Spleen (tissue), 11 donors: ENCODE data around the gene POP4. TPM values are rescaled to one million over a fixed set of nuclear protein-coding genes. Genes with fewer than 3 reads are reported as not detected.
A peak's percentile ranks its signal among the peaks of the same experiment; 100 is the strongest.

Experiments
- DNase-seq: peaks from one replicate; pipeline ENCODE4 v3.0.0-alpha.2; 2020
- H3K27ac ChIP-seq, 8 donors: fragments of 200-600 bp; sonication (generic) in 7 of 8; 1 replicate in 4 of 8; 2 replicates in 4 of 8; pipeline versions ENCODE4 v1.5.0 to v1.8.0; 2016 to 2021; ENCODE audit warnings: inconsistent platforms in 4 of 8, mild to moderate bottlenecking in 4 of 8, moderate library complexity in 1 of 8
- H3K27me3 ChIP-seq, 7 donors: fragments of 200-600 bp; sonication (generic) in 6 of 7; replicated peaks in 1 of 7; 1 replicate in 4 of 7; 2 replicates in 3 of 7; pipeline versions ENCODE4 v1.5.0 to v1.8.0; 2016 to 2021; ENCODE audit warnings: inconsistent platforms in 3 of 7, mild to moderate bottlenecking in 1 of 7
- H3K36me3 ChIP-seq, 6 donors: fragments of 200-600 bp; sonication (generic) in 5 of 6; 1 replicate in 4 of 6; 2 replicates in 2 of 6; pipeline versions ENCODE4 v1.5.0 to v1.8.0; 2016 to 2021; ENCODE audit warnings: inconsistent platforms in 2 of 6
- H3K4me1 ChIP-seq, 6 donors: fragments of 200-600 bp; sonication (generic) in 5 of 6; 1 replicate in 3 of 6; 2 replicates in 3 of 6; pipeline versions ENCODE4 v1.5.0 to v1.8.0; 2016 to 2021; ENCODE audit warnings: inconsistent platforms in 3 of 6
- H3K4me3 ChIP-seq, 8 donors: fragments of 200-600 bp; sonication (generic) in 7 of 8; 1 replicate in 4 of 8; 2 replicates in 4 of 8; pipeline versions ENCODE4 v1.5.0 to v1.8.0; 2016 to 2021; ENCODE audit warnings: inconsistent platforms in 4 of 8, mild to moderate bottlenecking in 4 of 8, moderate library complexity in 2 of 8
- H3K9me3 ChIP-seq, 8 donors: fragments of 200-600 bp; sonication (generic) in 7 of 8; 1 replicate in 4 of 8; 2 replicates in 4 of 8; pipeline versions ENCODE4 v1.5.0 to v1.8.0; 2016 to 2021; ENCODE audit warnings: inconsistent platforms in 4 of 8
- CTCF ChIP-seq, 11 experiments: fragments of 200-600 bp in 7 of 11; fragments of 450-650 bp in 4 of 11; sonication (generic) in 4 of 11; IDR thresholded peaks in 8 of 11; conservative IDR thresholded peaks in 3 of 11; 1 replicate in 7 of 11; 2 replicates in 4 of 11; pipeline versions ENCODE4 v1.4.0 to v1.8.0; 2016 to 2021; ENCODE audit warnings: antibody characterized with exemption in 11 of 11, inconsistent platforms in 4 of 11, mild to moderate bottlenecking in 1 of 11
- POLR2A ChIP-seq, 3 donors: fragments of 450-650 bp; IDR thresholded peaks; one replicate each; pipeline ENCODE4 v1.5.1; 2017; ENCODE audit warnings: antibody characterized with exemption in 3 of 3, mild to moderate bottlenecking in 1 of 3
- POLR2AphosphoS5 ChIP-seq, 3 donors: sonication (generic); formaldehyde crosslinking; IDR thresholded peaks; one replicate each; pipeline ENCODE4 v1.5.1; 2017; ENCODE audit warnings: antibody characterized with exemption in 3 of 3
- WGBS, 5 donors: extraction: QIAGEN DNeasy Blood & Tissue Kit in 3 of 5; methylation state at CpG; one replicate each; pipeline versions ENCODE4 v1.1.5 to v1.1.7; 2013 to 2018; 5-methylcytosine and 5-hydroxymethylcytosine counted together
- intact Hi-C: fragments of 100-400 bp; cut with DNase I; formaldehyde crosslinking; loops from one replicate; pipeline ENCODE4 v1.15.0; 2023; ENCODE audit warnings: low total_unique reads
- polyA plus RNA-seq, 3 donors: library from polyadenylated mRNA; stranded (reverse); fragments of 200-250 nt; gene quantifications; one replicate each; pipeline ENCODE4 v1.2.1, GENCODE V29; 2013
- total RNA-seq, 7 donors: library from RNA; depleted of rRNA in 3 of 7; stranded (reverse); fragments of >200 nt in 3 of 7; fragmentation: NEBNext Ultra II Directional in 4 of 7; extraction: Animal tissue kit (Norgen Biotek cat#: 25700) in 4 of 7; gene quantifications; one replicate each; pipeline versions ENCODE4 v1.1.0 to v1.2.1, GENCODE V29; 2016 to 2021
- donor health status: healthy with polysubstance abuse.
- donor health status: DM: no; HTN: no; CAD: no; lungs with moderate emphysema.
- donor health status: DM: no; HTN: no; CAD: no.
- donor health status: Bipolar disorder and iron deficiency.
- donor health status: healthy.
- donor health status: DM: no; HTN: no; CAD: no.
- donor health status: DM: yes; HTN: yes; CAD: no.

POP4 gene
- total and polyA plus RNA-seq, 10 donors: 49.3 to 73.1 (median 61.5) TPM

GRCh38 chr19:29598036-29598435 is 8.0 kb upstream of the POP4 start:
- no peaks in the 10 kb centered on the region for H3K9me3 ChIP-seq
- no peak overlapping the region for H3K4me3 ChIP-seq
- H3K36me3 ChIP-seq: no peaks in the 10 kb centered on the region
- WGBS, 5 donors: 63 to 75% (median 68%) methylated on average over 7 of the region's 7 CpGs
- no peaks in the 10 kb centered on the region for H3K4me1 ChIP-seq
- no peak overlapping the region for H3K27ac ChIP-seq
- peak; percentile 46 for DNase-seq
- intact Hi-C loops: no loop called here
- peaks cover 0 to 47% (median 18%) of the 10 kb centered on the region in 7 donors for H3K27me3 ChIP-seq
- no peak for TF ChIP-seq CTCF (IDR thresholded peaks at IDR 0.05 in 8 of 11, conservative IDR thresholded peaks at IDR 0.05 in 3 of 11)
- no peak for TF ChIP-seq POLR2AphosphoS5 (IDR thresholded peaks at IDR 0.05)
- TF ChIP-seq POLR2A (IDR thresholded peaks at IDR 0.05): no peak

DNA sequence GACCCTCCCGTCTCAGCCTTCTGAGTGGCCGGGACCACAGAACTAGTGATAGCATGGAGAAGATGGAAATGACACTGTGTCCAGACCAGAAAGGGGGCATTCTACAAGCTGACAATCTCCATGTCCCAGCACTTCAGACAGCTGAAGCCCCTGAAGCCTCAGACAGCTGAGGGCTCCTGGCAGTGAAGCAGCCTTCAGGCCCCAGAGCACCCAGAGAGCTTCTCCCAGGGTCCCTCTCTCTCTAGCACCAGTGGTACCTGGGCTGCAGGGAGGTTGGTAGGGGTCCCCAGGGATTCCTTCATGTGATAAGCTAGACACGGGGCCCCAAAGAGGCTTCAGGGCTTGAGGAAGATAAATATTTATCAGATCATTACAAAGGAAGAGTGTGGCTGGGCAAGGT is 7.6 kb upstream of the POP4 start:
- Histone ChIP-seq H3K4me1 (no peaks in the 10 kb centered on the region), H3K27me3 (peaks cover 0 to 44% (median 18%) of the 10 kb centered on the region in 7 donors), H3K36me3 (no peaks in the 10 kb centered on the region), H3K4me3 (no peak overlapping the region), H3K9me3 (no peaks in the 10 kb centered on the region), H3K27ac (no peak overlapping the region)
- TF ChIP-seq POLR2A (IDR thresholded peaks at IDR 0.05): no peak
- no peak for TF ChIP-seq CTCF (IDR thresholded peaks at IDR 0.05 in 8 of 11, conservative IDR thresholded peaks at IDR 0.05 in 3 of 11)
- no peak for TF ChIP-seq POLR2AphosphoS5 (IDR thresholded peaks at IDR 0.05)
- intact Hi-C loops: no loop called here
- DNase-seq: peak; percentile 57
- WGBS, 5 donors: 67 to 82% (median 74%) methylated on average over 3 of the region's 3 CpGs

GRCh38 chr19:29603308-29603707 is 2.8 kb upstream of the POP4 start:
- H3K9me3 ChIP-seq: no peaks in the 10 kb centered on the region
- TF ChIP-seq POLR2A (IDR thresholded peaks at IDR 0.05) (no peak), CTCF (IDR thresholded peaks at IDR 0.05 in 8 of 11, conservative IDR thresholded peaks at IDR 0.05 in 3 of 11) (no peak), POLR2AphosphoS5 (IDR thresholded peaks at IDR 0.05) (no peak)
- H3K27me3 ChIP-seq: peaks cover 0 to 1% (median 0%) of the 10 kb centered on the region in 7 donors
- H3K4me3 ChIP-seq: no peak overlapping the region
- H3K36me3 ChIP-seq: peaks cover 0 to under 1% (median 0%) of the 10 kb centered on the region in 6 donors
- intact Hi-C loops: no loop called here
- no peak overlapping the region for H3K27ac ChIP-seq
- peaks cover 16 to 30% (median 22%) of the 10 kb centered on the region in 6 donors for H3K4me1 ChIP-seq
- peak; percentile 61 for DNase-seq
- WGBS, 5 donors: 77 to 91% (median 83%) methylated on average over 5 of the region's 5 CpGs

DNA sequence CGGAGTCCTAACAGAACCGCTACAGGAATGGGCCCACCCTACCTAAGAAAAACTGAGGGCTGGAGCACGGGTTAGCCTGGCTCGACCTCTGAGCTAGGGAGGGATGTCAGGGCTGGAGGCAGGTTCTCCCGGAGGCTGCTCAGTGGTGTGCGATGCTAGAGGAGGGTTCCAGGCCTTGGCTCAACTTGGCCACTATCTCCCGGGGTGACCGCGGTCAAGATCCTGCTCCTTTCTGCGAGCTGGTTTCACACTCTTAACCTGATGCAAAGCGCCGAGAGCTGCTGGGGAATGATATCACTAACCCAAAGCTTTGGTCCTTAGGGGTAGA is 301 bp downstream of the POP4 start:
- intact Hi-C loops: no loop called here
- TF ChIP-seq CTCF (IDR thresholded peaks at IDR 0.05 in 8 of 11, conservative IDR thresholded peaks at IDR 0.05 in 3 of 11) (no peak), POLR2A (IDR thresholded peaks at IDR 0.05) (no peak), POLR2AphosphoS5 (IDR thresholded peaks at IDR 0.05) (no peak)
- Histone ChIP-seq H3K4me1 (peaks cover 16 to 54% (median 37%) of the 10 kb centered on the region in 6 donors), H3K27ac (peak overlapping the region; percentile 95 to 99 (median 98)), H3K36me3 (peaks cover 0 to 31% (median 18%) of the 10 kb centered on the region in 6 donors), H3K4me3 (peak overlapping the region; percentile 49 to 87 (median 76)), H3K9me3 (no peaks in the 10 kb centered on the region), H3K27me3 (no peaks in the 10 kb centered on the region)
- no peak for DNase-seq
- 0 to 1% (median 1%) methylated on average over 11 to 12 of the region's 12 CpGs for WGBS, 5 donors
